ENCODE results near the gene PICK1.

GRCh38 chr22:38049812-38050619 is 7.2 kb upstream of the PICK1 start:
- TF ChIP-seq POLR2AphosphoS5 (IDR thresholded peaks at IDR 0.05; ENCODE audit: low read depth, low read length): no peak
- no peak for TF ChIP-seq POLR2A (IDR thresholded peaks at IDR 0.05; ENCODE audit: low read depth, low read length)

All from GM12892 (cell line).